DMS153 treated with DMSO at 0.1 percent for 48 hours (cell line): ENCODE measurements around the gene HSPG2.

Source experiments
- DNase-seq: peaks from one replicate; lab custom pipeline; 2025; ENCODE audit not compliant: unreplicated experiment; lab: John Stamatoyannopoulos, UW

Gene HSPG2

DNA sequence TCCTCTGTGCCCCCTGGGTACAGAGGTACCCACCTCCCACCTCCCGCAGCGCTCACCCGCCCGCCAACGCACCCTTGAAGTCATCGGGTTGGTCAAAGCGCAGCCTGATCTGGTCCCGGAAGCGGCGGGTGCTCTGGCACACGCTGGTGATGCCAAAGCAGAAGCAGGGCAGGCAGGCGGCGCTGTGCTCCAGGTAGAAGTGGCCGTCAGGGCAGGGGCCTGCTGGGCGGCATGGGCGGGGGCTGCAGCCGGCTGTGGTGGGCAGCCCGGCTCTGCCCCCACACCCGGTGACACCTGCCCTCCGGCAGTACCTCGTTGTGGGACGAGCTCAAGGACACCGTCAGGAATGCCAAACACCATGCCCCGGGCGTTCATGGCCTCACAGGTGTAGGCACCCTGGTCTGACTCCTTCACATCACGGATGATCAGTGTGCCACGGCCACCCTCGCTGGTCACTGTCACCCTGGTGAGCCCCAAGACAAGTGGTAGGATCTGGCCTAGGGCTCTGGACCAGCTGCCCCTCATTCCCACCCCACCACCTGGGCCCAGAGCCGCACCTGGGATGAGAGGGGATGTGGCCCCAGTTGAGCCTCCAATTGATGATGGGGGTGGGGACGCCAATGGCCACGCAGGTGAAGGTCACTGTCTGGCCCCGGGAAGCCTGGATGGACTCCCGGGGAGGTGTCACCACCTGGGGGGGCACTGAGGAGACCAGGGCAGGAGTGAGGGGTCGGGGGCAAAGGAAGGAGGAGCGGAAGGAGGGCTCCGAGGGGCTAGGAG, 52.5 kb downstream of the HSPG2 start:
- no peak for DNase-seq

DNA sequence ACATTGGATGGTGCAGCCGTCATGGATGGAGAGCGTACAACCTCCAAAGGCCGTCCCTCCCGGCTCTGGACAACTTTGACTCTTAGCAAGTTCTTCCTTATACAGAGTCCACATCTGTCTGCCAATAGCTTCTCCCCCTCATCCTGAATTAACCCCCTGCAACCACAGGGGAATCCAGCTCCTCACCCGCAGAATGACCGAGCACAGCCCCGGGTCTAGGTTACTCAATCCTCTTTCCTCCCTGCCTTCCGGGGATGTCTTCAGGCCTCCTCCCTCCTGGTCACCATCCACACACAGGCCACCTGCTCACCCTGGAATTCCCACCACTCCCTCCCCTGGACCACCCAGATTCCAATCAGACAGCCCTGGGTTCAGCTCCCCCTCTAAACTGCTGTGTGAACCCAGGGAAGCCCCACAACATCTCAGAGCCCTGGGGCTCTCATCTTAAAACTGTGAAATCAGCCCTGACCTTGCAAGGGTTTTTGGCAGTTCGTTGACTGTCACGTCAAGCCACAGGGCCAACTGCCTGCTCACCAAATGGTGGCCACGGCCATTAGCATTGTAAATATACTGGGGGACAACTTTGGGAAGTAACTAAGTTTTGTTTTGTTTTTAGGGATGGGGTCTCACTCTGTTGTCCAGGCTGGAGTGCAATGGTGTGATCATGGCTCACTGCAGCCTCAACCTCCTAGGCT, 54.2 kb downstream of the HSPG2 start:
- DNase-seq, result no peak

- no peak for DNase-seq
Observed at GRCh38 chr1:21881250-21881649, 55.9 kb downstream of the HSPG2 start.

DNA sequence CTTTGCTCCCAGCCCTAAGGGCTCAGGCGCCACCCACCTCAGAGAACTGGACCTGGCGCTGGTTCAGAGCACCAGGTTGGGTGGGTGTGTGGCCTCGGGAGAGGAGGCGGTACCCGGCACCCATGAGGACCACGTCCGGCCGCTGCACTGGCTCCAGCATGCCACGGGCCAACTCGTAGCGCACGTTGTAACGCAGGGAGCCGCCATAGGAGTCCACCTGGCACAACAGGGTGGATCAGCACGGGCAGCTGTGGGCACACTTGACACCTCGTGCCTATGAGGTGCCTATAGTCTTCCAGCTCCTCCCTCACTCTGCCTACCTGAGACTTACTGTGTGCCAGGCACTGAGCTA, 56.5 kb downstream of the HSPG2 start:
- no peak for DNase-seq

DNA sequence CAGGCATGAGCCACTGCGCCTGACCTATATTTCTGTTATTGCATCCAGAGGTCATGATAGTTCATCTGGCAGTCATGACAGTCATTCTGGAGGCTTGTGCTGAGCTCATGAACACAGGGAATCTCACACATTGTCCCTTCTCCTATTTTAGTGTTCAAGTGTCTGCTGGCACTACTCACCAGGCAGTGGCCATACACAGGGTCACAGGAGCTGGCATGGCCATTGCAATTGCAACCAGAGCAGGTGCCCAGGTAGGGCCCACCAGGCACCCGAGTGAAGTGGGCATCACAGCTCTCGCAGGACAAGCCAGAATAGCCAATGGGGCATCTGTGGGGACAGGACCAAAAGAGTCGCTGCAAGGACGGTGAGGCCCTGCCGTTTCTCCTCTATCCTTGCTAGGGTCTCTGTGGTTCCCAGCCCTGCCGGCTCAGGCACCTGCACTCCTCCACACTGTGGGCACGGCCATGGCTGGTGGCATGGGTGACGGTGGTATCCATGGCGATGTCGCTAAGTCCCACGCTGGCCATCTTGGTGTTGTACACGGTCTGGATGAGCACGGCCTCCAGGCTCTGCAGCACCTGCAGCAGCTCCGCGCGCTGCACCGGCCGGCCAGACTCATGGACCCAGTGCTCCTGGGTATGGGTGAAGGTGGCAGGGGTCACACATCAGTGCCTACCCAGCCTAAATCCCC, 57.0 kb downstream of the HSPG2 start:
- DNase-seq, result no peak

GRCh38 chr1:21878840-21879478, 58.2 kb downstream of the HSPG2 start:
- no peak for DNase-seq

DNA sequence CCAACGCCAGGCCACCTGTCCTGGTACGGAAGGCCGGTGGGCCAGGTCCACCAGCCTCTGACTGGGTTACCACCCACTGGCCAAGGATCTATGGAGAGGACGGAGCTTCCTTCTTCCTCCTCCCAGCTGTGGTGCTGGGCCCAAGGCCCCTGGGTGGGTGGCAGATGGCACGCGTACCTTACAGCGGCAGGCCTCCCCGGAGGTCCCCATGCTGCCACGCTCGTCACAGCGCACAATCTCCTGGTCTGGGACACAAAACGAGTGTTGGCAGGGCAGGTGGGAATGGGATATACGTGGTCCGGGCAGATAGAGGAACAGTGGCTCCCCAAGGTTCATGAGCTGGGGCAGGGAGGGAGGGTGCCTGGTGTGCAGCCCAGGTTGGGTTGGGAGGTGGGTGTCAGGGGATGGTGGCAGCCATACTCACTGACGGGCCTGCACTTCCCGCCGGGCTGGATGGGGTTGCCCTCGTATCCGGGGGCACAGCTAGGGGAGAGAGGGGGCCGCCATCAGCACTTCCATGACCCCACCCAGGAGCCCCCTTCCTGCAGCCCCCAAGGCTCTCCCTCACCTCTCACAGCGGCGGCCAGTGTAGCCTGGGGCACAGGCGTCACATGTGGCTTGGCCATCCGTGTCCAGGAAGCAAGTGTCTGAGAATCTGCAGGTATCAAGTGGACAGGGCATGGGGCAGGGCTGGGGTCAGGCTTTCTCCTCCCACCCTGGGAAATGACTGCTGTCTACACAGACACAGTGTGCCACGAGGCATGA, 58.9 kb downstream of the HSPG2 start:
- no peak for DNase-seq

DNA sequence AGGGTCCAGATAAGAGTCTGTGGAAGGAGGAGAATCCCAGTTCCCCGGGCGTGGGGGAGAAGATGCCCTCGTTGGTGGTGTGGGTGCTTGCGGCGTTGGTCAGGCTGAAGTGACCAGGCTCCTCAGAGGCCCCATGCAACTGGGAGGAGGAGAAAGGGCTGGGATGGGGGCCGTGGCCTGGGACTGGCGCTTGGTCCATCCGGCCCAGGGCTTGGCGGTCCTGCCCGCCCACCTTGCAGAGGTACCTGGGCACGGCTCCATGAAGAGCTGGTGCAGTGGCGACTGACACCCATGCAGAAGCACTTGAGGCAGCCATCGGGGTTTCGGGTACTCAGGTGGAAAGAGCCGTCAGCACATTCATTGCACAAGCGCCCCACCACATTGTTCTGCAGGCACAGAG, 60.8 kb downstream of the HSPG2 start:
- no peak for DNase-seq

DNA sequence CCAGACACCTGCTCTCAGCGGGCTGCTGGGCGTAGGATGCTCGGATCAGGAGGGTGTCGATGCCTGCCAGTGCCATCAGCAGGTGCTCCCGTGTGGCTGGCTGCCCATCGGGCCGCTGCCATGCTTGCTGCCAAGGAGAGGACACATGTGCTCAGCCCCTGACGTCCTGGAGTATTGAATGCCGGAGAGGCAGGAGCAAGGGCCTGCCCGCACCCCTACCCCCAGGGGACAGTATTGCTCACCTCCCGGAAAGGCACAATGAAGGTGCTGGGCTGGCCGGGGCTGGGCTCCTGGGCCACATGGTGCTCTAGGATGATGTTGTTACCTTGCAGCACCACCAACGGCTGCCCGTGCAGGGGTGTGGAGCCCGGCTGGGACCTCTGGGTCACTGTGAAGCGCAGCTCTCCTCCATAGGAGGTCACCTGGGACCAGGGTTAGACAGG, 61.5 kb downstream of the HSPG2 start:
- DNase-seq, result no peak

GRCh38 chr1:21874778-21875547, 62.1 kb downstream of the HSPG2 start:
- no peak for DNase-seq

DNA sequence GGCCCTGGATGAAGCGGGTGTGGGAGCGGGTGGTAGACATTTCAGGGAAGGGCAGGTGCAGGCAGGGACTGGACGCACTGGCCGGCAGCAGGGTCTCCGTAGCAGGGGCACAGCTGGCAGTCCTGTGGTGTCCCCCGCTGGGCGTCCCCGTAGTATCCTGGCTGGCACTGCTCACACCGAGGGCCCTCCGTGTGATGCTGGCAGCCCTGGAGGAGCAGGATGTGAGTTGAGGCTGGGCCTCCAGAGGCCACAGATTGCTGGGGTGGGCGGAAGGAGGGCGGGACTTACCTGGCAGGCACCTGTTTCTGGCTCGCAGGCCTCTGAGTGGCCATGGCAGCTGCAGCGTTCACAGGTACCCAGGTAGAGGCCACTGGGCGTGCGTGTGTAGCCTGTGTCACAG, 62.8 kb downstream of the HSPG2 start:
- no peak for DNase-seq

DNA sequence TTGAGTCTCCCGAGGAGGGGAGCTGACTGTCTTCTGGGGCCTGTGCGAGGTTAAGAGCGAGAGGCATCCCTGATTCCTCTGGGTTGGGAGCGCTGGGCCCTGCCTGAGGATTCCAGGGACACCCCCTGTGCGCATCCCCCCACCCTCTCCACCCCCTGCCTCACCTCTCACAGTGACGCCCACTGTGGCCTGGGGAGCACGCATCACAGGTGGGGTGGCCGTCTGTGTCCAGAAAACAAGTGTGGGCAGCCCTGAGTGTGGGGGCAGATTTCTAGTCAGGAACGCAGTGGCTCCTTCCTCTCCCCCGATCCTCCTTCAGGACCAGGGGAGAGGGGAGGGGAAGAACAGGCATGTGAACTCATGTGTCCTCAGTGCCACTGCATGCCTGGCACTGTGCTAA, 63.3 kb downstream of the HSPG2 start:
- no peak for DNase-seq

DNA sequence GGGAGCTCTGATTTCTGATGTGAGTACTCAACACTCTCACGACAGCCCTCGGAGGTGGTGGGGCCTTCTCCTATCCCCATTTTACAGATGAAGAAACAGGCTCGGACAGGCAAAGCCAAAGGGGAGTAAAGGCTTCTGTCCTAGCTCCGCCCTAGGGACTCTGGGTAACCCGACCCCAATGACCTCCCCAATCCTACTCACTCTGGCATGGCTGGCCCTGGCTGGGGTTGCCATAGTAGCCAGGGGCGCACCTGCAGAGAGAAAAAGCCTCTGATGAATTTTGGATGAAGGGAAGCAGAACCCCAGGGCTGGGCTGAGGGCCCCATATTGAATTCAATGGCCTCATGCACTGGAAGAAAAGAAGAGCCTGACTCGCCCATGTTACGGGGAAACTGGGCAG, 63.9 kb downstream of the HSPG2 start:
- DNase-seq, result no peak

GRCh38 chr1:21872445-21873079, 64.5 kb downstream of the HSPG2 start:
- DNase-seq, result no peak

- DNase-seq, result no peak
Observed at GRCh38 chr1:21871943-21872342, 65.2 kb downstream of the HSPG2 start.

DNA sequence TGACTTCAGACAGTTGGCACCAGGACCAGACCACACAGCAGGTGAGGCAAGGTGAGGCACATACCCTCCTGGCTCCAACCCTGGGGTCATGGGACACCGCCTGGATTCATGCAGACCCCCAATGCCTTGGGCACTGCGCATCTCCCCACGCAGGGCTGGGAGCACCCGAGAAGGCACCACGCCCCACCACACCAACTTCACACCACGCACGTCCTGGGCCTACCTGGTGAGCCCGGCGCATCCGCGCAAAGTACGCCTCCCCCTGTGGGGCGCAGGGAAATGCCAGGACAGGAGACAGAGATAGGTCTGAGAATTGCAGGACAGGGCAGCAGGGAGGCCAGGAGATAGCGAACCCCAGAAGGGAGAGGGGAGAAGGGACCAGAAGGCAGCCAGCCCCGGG, 66.5 kb downstream of the HSPG2 start:
- DNase-seq, result no peak

- peak; percentile 96 for DNase-seq
Observed at GRCh38 chr1:21869620-21870121, 67.4 kb downstream of the HSPG2 start.

GRCh38 chr1:21868941-21869454, 68.1 kb downstream of the HSPG2 start:
- peak; percentile 54 for DNase-seq

GRCh38 chr1:21868482-21868881, 68.6 kb downstream of the HSPG2 start:
- no peak for DNase-seq
